DND-41 (cell line): ENCODE results near the gene MRPL33.
A peak's percentile ranks its signal among the peaks of the same experiment; 100 is the strongest.

Experiments used
- ATAC-seq: fragments of 200-7000 bp; cut with Tn5 transposase; 3 replicates; pipeline ENCODE4 v1.9.1; 2021; ENCODE audit warnings: low read depth; ENCODE audit not compliant: insufficient read depth
- DNase-seq: peaks from one replicate; pipeline ENCODE4 v3.0.0-alpha.2; 2020
- H2AFZ ChIP-seq: 2 replicates; pipeline ENCODE4 v1.6.0; 2012; ENCODE audit warnings: low read depth, low read length
- H3K27ac ChIP-seq: 2 replicates; pipeline ENCODE4 v1.5.1; 2012; ENCODE audit warnings: low read length, inconsistent platforms
- H3K27me3 ChIP-seq: fragments of 200-600 bp; sonication (generic); 2 replicates; pipeline ENCODE4 v1.6.0; 2012; ENCODE audit warnings: low read length, mild to moderate bottlenecking, inconsistent platforms; ENCODE audit not compliant: insufficient read depth, poor library complexity
- H3K36me3 ChIP-seq: 2 replicates; pipeline ENCODE4 v1.5.1; 2012; ENCODE audit warnings: low read length, inconsistent platforms; ENCODE audit not compliant: insufficient read depth
- H3K4me1 ChIP-seq: 2 replicates; pipeline ENCODE4 v1.5.1; 2012; ENCODE audit warnings: mild to moderate bottlenecking, low read length; ENCODE audit not compliant: insufficient read depth
- H3K4me2 ChIP-seq: 2 replicates; pipeline ENCODE4 v1.6.0; 2012; ENCODE audit warnings: mild to moderate bottlenecking, moderate library complexity, low read length, inconsistent platforms; ENCODE audit not compliant: insufficient read depth
- H3K4me3 ChIP-seq, 2 experiments: fragments of 200-600 bp in 1 of 2; shearing (Covaris generic) in 1 of 2; 2 replicates each; pipeline ENCODE4 v1.5.1; 2012 to 2016; ENCODE audit warnings: inconsistent platforms in 2 of 2, low read length in 2 of 2, mild to moderate bottlenecking in 2 of 2, low read depth in 1 of 2, moderate library complexity in 1 of 2
- H3K79me2 ChIP-seq: 2 replicates; pipeline ENCODE4 v1.6.0; 2012; ENCODE audit warnings: low read length, inconsistent platforms; ENCODE audit not compliant: insufficient read depth
- H3K9ac ChIP-seq: 2 replicates; pipeline ENCODE4 v1.6.0; 2012; ENCODE audit warnings: low read depth, mild to moderate bottlenecking, inconsistent platforms, low read length, moderate library complexity
- H3K9me3 ChIP-seq: 2 replicates; pipeline ENCODE4 v1.5.1; 2012; ENCODE audit warnings: low read length, moderate library complexity, mild to moderate bottlenecking, inconsistent platforms; ENCODE audit not compliant: insufficient read depth, severe bottlenecking
- H4K20me1 ChIP-seq: 2 replicates; pipeline ENCODE4 v1.6.0; 2012; ENCODE audit warnings: low read length; ENCODE audit not compliant: insufficient read depth
- EZH2 ChIP-seq: IDR thresholded peaks from 3 replicates; pipeline ENCODE4 v1.6.1; 2012; ENCODE audit warnings: borderline replicate concordance, low read depth, mild to moderate bottlenecking, moderate library complexity, low read length, inconsistent platforms; ENCODE audit not compliant: severe bottlenecking
- TF ChIP-seq, protein P1 (sequence below): IDR thresholded peaks from 2 replicates; pipeline ENCODE4 v1.5.1; 2012; ENCODE audit warnings: borderline replicate concordance, low read length, moderate library complexity, mild to moderate bottlenecking; ENCODE audit not compliant: poor library complexity, severe bottlenecking; ENCODE audit errors: extremely low read depth

Gene MRPL33

DNA sequence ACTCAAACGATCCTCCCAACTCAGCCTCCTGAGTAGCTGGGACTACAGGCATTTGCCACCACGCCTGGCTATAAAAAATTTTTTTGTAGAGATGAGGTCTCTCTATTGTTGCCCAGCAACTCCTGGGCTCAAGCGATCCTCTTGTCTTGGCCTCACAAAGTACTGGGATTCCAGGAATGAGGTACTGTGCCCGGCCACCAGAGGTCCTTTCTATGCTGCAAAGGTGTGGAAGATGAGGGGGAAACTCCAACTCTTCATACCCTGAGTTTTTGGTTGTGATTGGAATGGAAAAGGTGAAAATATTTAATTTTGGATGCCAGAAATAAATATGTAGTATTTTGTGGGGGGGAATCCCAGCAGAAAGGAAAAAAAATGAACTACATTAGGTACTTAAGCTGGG, 36.0 kb downstream of the MRPL33 start:
- DNase-seq (no peak), ATAC-seq (0 out of 3 replicates have a peak, but pooled peaks have one; percentile 37)
- no peaks in the 10 kb centered on the region for H3K27me3 ChIP-seq
- no peak overlapping the region for H2AFZ ChIP-seq
- H3K36me3 ChIP-seq = no peaks in the 10 kb centered on the region
- H3K9ac ChIP-seq = no peak overlapping the region
- H3K4me1 ChIP-seq = no peaks in the 10 kb centered on the region
- H4K20me1 ChIP-seq = no peaks in the 10 kb centered on the region
- H3K27ac ChIP-seq = no peak overlapping the region
- no peak overlapping the region for H3K4me2 ChIP-seq
- no peak for TF ChIP-seq EZH2
- TF ChIP-seq, protein P1, sequence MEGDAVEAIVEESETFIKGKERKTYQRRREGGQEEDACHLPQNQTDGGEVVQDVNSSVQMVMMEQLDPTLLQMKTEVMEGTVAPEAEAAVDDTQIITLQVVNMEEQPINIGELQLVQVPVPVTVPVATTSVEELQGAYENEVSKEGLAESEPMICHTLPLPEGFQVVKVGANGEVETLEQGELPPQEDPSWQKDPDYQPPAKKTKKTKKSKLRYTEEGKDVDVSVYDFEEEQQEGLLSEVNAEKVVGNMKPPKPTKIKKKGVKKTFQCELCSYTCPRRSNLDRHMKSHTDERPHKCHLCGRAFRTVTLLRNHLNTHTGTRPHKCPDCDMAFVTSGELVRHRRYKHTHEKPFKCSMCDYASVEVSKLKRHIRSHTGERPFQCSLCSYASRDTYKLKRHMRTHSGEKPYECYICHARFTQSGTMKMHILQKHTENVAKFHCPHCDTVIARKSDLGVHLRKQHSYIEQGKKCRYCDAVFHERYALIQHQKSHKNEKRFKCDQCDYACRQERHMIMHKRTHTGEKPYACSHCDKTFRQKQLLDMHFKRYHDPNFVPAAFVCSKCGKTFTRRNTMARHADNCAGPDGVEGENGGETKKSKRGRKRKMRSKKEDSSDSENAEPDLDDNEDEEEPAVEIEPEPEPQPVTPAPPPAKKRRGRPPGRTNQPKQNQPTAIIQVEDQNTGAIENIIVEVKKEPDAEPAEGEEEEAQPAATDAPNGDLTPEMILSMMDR = peak; percentile 50
- no peaks in the 10 kb centered on the region for H3K9me3 ChIP-seq
- no peaks in the 10 kb centered on the region for H3K79me2 ChIP-seq
- no peak overlapping the region for H3K4me3 ChIP-seq

DNA sequence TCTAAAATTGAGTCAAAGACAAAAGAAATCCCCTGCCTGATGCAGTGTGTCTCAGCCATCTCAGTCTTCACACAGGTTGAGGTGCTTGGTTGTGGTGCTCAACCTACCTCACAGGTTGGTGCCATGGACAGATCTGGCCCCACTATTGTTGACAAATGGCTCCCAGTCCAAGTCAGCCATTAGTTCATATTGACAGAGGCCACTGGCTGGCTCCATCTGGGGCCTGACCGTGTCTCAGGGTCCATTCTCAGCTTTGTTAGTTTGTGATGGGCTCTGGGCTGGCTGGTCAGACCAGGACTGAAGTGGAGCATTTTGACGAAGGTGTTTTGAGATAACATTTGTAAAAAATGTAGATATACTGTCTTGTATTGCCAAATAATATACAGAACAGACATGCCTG, 36.9 kb downstream of the MRPL33 start:
- TF ChIP-seq, protein P1 = no peak
- TF ChIP-seq EZH2 = no peak
- Histone ChIP-seq H2AFZ (no peak overlapping the region), H3K27ac (no peak overlapping the region), H4K20me1 (no peaks in the 10 kb centered on the region), H3K9ac (no peak overlapping the region), H3K79me2 (no peaks in the 10 kb centered on the region), H3K36me3 (no peaks in the 10 kb centered on the region), H3K27me3 (no peaks in the 10 kb centered on the region), H3K9me3 (no peaks in the 10 kb centered on the region), H3K4me2 (no peak overlapping the region), H3K4me3 (no peak overlapping the region), H3K4me1 (no peaks in the 10 kb centered on the region)
- ATAC-seq (no peak), DNase-seq (no peak)

DNA sequence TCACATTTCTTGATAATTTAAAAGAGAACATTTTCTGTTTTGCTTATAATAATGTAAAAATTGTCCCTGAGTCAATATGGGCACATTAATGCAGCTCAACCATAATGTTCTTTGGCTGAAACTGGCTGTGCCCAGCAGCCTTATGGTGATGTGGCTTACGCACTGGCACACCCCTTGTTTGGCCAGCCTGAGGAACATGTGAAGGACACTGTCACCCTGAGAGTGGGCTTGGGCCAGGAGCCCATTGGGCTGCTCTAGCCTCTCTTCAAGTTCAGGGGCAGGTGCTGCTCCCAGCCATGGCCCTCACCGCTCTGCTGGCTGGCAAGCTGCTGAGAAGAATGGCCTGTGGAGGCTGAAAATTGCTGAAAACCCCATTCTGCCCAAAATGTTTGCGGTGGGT, 37.5 kb downstream of the MRPL33 start:
- H3K9me3 ChIP-seq = no peaks in the 10 kb centered on the region
- H4K20me1 ChIP-seq = no peaks in the 10 kb centered on the region
- H3K27me3 ChIP-seq = no peaks in the 10 kb centered on the region
- no peak overlapping the region for H3K27ac ChIP-seq
- DNase-seq (no peak), ATAC-seq (no peak)
- TF ChIP-seq, protein P1 = no peak
- no peak for TF ChIP-seq EZH2
- H3K4me3 ChIP-seq = no peak overlapping the region
- no peaks in the 10 kb centered on the region for H3K79me2 ChIP-seq
- no peaks in the 10 kb centered on the region for H3K36me3 ChIP-seq
- no peaks in the 10 kb centered on the region for H3K4me1 ChIP-seq
- H2AFZ ChIP-seq = no peak overlapping the region
- H3K9ac ChIP-seq = no peak overlapping the region
- H3K4me2 ChIP-seq = no peak overlapping the region

DNA sequence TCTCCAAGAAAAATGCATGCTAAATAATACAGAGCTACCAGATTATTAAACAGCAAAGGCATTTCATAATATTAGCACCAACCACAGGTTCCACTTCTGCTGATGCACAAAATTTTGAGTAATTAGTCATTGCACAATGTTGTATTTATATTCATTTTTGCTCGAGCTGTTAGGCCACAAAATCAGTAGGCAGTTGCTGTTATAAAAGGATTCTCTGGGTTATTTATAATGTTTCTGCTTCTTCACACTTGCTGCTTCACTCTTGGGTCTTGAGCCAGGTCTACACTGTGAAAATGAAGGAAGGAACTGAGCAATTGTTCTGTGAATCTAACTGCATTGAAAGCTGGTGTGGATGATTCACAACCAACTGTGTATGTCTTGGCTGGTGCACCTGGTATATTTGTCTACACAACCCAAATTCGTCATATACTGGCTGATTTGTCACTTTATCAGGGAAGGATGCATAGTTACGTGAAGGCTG, 38.3 kb downstream of the MRPL33 start:
- Histone ChIP-seq H2AFZ (no peak overlapping the region), H3K4me2 (no peak overlapping the region)

More for the DNA sequence above, 38.3 kb downstream of the MRPL33 start:
- Histone ChIP-seq H3K4me1 (no peaks in the 10 kb centered on the region), H3K27me3 (no peaks in the 10 kb centered on the region), H3K9me3 (no peaks in the 10 kb centered on the region), H3K36me3 (no peaks in the 10 kb centered on the region), H4K20me1 (no peaks in the 10 kb centered on the region), H3K27ac (no peak overlapping the region), H3K9ac (no peak overlapping the region), H3K4me3 (no peak overlapping the region), H3K79me2 (no peaks in the 10 kb centered on the region)
- no peak for DNase-seq
- no peak for TF ChIP-seq EZH2
- TF ChIP-seq, protein P1 = no peak
- no peak for ATAC-seq
